Measurements from ENCODE around the gene MSI2. TPM values are rescaled to one million over a fixed set of nuclear protein-coding genes. Genes with fewer than 3 reads are reported as not detected.

The MSI2 gene
- total and polyA plus RNA-seq, 2 donors (not counting 1 experiment from before 2014, with no cell fraction given), result 16.1 to 196 TPM

- POLR2A ChIA-PET, result no interaction called here
Measured at GRCh38 chr17:57391076-57391825, 134.9 kb downstream of the MSI2 start.

More at GRCh38 chr17:57391076-57391825, 134.9 kb downstream of the MSI2 start:
- Mint-ChIP-seq H3K27me3 (no peaks in the 10 kb centered on the region), H3K4me3 (no peak overlapping the region), H3K27ac (no peak overlapping the region), H3K4me1 (peaks cover 10% of the 10 kb centered on the region), H3K9me3 (ENCODE audit: insufficient read depth) (peaks cover 9% of the 10 kb centered on the region)
- TF ChIP-seq EZH2 (IDR thresholded peaks at IDR 0.05; ENCODE audit: borderline replicate concordance, insufficient read depth, low read depth, low read length, poor library complexity, severe bottlenecking) (no peak), CTCF (IDR thresholded peaks at IDR 0.05) (no peak)
- Histone ChIP-seq H3K27me3 (replicated peaks in 1 of 4; ENCODE audit: control extremely low read depth in 1 of 4, control insufficient read depth in 3 of 4, insufficient read depth in 4 of 4, low read length in 3 of 4) (no peaks in the 10 kb centered on the region), H3K79me2 (ENCODE audit: control insufficient read depth, insufficient read depth, low read length) (peaks cover 66% of the 10 kb centered on the region), H3K4me1 (ENCODE audit: control insufficient read depth in 2 of 2, insufficient read depth in 2 of 2, low read length in 2 of 2) (no peaks in the 10 kb centered on the region), H2AFZ (ENCODE audit: insufficient read depth, low read depth, low read length, poor library complexity, severe bottlenecking) (no peak overlapping the region), H3K36me3 (replicated peaks in 1 of 2; ENCODE audit: control extremely low read depth in 1 of 2, control insufficient read depth in 1 of 2, extremely low read depth in 1 of 2, insufficient read depth in 2 of 2, low read length in 1 of 2) (peaks cover 0 to 2% of the 10 kb centered on the region in 2 experiments), H3K9me3 (ENCODE audit: control extremely low read depth in 1 of 3, control insufficient read depth in 2 of 3, insufficient read depth in 1 of 3, low read length in 2 of 3) (peaks cover 2 to 27% (median 21%) of the 10 kb centered on the region in 3 donors), H3K27ac (ENCODE audit: low read length in 2 of 2) (no peak overlapping the region), H3K4me2 (replicated peaks; ENCODE audit: low read depth, low read length, poor library complexity, severe bottlenecking) (no peak overlapping the region), H3K9ac (ENCODE audit: low read length) (no peak overlapping the region), H4K20me1 (ENCODE audit: control insufficient read depth, insufficient read depth, low read length, poor library complexity, severe bottlenecking) (peaks cover 34% of the 10 kb centered on the region), H3K4me3 (ENCODE audit: control extremely low read depth in 1 of 5, extremely low read depth in 1 of 5, insufficient read depth in 1 of 5, low read depth in 2 of 5, low read length in 4 of 5) (no peak overlapping the region)
- no peak for DNase-seq
- 97% methylated on average over 9 of the region's 11 CpGs for WGBS (ENCODE audit: insufficient coverage)
- intact Hi-C loops (cut with micrococcal nuclease), result no loop called here
- no peak for ATAC-seq (ENCODE audit: low read depth)
- CTCF ChIA-PET, result interaction anchor here (1.1 kb wide), 1 partner anchor 17 kb away, joined by 4 read pairs; no protein-coding TSS in a partner anchor

All from B cell (primary cell).